IPS-NIHi7 (cell line): ENCODE measurements around the gene RAB26.

Experiments
- DNase-seq: peaks from one replicate; pipeline ENCODE4 v3.0.0; 2012; ENCODE audit warnings: mixed read lengths; ENCODE audit errors: extremely low spot score

RAB26 gene

GRCh38 chr16:2178321-2179106 lies 30.1 kb downstream of the RAB26 start:
- peak; percentile 94 for DNase-seq

GRCh38 chr16:2179107-2179501 lies 30.7 kb downstream of the RAB26 start:
- DNase-seq: no peak

- no peak for DNase-seq
These were observed 31.2 kb downstream of the RAB26 start for GRCh38 chr16:2179576-2179975.

GRCh38 chr16:2180461-2180860 lies 32.0 kb downstream of the RAB26 start:
- no peak for DNase-seq

GRCh38 chr16:2180962-2181923 lies 32.8 kb downstream of the RAB26 start:
- peak; percentile 57 for DNase-seq

- no peak for DNase-seq
These were observed 33.5 kb downstream of the RAB26 start for GRCh38 chr16:2181952-2182351.

GRCh38 chr16:2183671-2184070 lies 35.2 kb downstream of the RAB26 start:
- no peak for DNase-seq

GRCh38 chr16:2184346-2184745 lies 35.9 kb downstream of the RAB26 start:
- no peak for DNase-seq

GRCh38 chr16:2184962-2185361 lies 36.5 kb downstream of the RAB26 start:
- DNase-seq: no peak

GRCh38 chr16:2186064-2186463 lies 37.6 kb downstream of the RAB26 start:
- DNase-seq: no peak

GRCh38 chr16:2186505-2186904 lies 38.1 kb downstream of the RAB26 start:
- no peak for DNase-seq

GRCh38 chr16:2187212-2187611 lies 38.8 kb downstream of the RAB26 start:
- DNase-seq: no peak

- DNase-seq: no peak
These were observed 40.0 kb downstream of the RAB26 start for GRCh38 chr16:2188395-2188794.

- no peak for DNase-seq
These were observed 40.9 kb downstream of the RAB26 start for GRCh38 chr16:2189252-2189893.

- no peak for DNase-seq
These were observed 41.7 kb downstream of the RAB26 start for GRCh38 chr16:2190002-2190658.

- DNase-seq: no peak
These were observed 42.4 kb downstream of the RAB26 start for GRCh38 chr16:2190659-2191445.

GRCh38 chr16:2191446-2191706 lies 43.0 kb downstream of the RAB26 start:
- DNase-seq: no peak

GRCh38 chr16:2194166-2194834 lies 45.9 kb downstream of the RAB26 start:
- no peak for DNase-seq

- peak; percentile 84 for DNase-seq
These were observed 46.5 kb downstream of the RAB26 start for GRCh38 chr16:2194852-2195321.
